NCI-H2029 treated with DMSO at 0.1 percent for 48 hours (cell line): ENCODE measurements around the gene TBL1X.

Experiments used
- DNase-seq: peaks from one replicate; lab custom pipeline; 2025; lab: John Stamatoyannopoulos, UW

The TBL1X gene

DNA sequence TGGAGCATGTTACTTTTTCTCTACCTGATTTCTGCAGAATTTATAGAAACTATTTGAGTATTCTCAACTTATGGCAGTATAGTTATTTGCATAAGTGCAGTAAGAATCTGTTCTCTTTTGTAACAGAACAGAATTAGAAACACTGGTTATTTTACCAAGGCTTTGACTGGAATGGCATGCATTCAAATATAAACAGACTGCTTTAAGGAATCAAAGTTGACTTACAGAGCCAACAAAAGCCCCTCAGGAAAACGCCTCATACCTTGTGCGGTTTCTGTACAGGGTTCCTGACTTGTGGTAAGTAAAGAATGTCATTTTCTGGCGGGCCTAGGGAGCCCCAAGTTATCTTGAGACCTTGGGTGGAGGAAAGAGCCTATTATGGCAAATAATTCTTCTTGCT is 203.7 kb downstream of the TBL1X start:
- no peak for DNase-seq

DNA sequence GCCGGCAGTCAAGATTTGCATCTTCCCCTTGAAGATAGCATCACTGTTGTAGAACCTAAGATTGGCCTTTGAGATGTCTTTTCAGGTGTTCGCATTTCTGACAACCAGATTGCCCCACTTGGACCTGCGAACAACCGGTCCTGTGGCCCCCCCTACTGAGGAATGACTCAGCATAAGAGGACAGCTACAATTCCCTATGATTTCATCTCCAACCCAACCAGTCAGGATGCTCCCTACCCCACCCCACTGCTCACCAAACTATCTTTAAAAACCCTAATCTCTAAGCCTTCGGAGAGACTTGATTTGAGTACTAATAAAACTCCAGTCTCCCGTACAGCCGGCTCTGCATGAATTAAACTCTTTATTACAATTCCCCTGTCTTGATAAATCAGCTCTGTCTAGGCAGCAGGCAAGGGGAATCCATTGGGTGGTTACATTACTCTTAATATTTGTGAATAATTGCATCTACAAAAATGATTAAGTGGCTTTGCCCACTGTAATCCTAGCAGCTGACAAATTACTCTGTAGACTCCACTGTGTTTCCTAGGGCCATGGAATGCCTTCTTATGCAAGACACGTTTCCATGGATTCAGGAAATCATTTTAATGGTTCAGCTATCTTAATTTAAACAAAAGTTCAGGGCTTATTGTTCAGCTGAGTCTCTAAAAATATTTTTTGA is 205.4 kb downstream of the TBL1X start:
- DNase-seq, result no peak

DNA sequence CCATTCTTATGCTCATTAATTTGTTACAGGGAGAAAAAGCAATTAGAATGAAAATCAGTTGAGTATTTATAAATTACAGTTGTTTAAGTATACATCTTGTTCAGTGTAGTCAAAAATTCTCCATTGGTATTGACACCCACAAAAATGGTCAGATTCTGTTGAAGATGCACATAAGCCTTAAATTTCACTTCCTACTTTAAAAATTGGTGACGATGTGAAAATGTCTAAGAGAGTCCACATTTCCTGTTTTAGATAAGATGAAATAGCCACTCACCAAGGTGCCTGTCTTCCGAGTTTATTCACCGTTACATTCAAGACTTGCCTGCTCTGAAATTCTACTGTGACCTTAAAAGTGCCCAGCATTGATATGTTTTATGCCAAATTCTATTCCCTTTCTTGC is 207.1 kb downstream of the TBL1X start:
- DNase-seq, result no peak

DNA sequence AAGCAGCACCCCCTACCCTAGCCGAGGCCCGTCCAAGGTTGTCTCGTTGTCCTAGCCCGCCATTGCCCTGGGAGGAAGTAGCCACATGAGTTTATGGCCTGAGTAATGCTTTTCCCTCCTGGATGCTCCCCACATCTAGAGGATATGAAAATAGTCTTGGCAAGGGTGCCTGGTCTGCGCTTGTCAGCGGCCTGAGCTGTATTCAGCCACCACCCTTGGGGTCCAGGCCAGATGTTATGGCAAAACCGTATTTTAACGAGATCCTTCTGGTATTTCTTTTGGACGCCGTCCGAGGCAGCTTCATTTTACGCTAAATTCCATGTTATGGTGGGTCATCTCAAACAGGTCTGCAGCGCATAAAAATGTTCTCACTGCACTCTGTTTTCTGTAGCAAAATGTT is 211.4 kb downstream of the TBL1X start:
- DNase-seq, result no peak

DNA sequence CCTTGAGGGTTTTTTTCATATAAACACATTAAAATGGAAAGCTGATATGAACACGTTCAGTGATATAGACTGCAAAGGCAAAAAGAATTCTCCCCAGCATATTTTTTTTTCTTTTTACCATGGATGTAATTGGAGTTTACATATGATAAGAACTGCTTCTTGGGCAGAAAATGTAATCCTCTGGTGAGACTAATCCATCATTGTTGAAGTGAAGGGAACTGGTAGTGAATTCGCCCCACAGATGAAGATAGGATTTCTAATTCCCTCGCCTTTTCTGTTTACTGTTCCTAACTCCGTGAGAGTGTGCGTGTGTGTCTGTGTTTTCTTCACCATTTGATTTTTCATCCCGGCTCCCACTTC is 211.9 kb downstream of the TBL1X start:
- DNase-seq, result no peak

DNA sequence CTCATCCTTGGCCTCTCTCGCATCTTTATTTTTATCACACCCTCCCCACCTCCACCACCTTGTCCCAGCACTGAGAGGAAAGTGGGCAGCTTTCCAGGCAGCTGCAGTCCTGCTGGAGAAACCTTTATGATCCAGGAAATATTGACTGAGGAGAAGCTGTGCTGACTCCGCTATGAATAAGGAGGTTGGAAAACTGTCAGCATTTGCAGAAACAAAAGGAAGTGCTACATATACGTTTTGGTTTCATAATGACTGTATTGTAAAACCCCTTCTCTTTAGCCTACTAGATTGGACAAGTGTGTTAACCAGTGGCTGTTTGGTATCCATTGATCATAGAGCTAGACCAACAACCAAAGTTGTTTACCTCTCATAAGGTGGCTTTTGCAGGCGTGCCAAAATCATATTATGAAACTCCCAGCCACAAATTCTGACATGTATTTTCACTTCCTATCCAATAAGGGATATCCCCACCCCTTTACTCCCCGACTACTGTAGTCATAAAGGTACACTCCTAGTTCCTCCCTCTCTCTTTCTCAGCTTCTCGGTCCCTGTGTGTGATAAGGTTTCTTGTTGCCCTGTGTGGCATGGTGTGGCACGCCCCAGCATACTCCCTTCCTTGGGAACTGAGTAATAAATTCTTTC is 212.4 kb downstream of the TBL1X start:
- DNase-seq, result peak; percentile 35

DNA sequence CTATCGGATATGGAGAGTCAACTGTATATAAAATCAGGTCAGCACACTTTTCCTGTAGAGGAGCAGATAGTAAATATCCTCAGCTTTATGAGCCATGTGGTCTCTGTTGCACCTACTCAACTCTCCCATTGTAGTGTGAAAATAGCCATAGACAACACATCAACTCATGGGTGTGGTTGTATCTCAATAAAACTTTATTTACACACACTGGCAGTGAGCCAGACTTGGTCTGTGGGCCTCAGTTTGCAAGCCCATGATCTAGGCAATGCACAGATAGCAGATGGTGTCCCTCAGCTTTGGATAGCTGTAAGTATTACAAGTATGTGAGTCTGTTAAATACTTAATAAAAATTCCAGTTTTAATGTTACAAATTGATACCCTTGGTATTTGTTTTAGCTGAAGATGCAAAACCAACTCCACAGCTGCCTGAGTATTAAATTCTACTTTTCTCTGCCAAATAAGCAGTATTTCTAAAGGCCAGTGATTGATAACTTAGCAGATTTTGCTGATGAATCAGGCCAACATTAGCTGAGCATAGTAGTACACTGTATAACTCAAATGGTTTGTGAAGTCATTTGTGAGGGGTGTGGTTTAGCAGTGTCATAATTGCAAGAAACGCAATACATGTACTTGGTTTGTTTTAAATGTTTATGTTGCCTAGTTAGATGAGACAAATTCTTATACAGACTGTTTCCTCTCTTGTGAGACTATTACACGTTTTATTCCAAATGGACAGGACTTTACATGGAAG is 213.5 kb downstream of the TBL1X start:
- DNase-seq, result no peak

DNA sequence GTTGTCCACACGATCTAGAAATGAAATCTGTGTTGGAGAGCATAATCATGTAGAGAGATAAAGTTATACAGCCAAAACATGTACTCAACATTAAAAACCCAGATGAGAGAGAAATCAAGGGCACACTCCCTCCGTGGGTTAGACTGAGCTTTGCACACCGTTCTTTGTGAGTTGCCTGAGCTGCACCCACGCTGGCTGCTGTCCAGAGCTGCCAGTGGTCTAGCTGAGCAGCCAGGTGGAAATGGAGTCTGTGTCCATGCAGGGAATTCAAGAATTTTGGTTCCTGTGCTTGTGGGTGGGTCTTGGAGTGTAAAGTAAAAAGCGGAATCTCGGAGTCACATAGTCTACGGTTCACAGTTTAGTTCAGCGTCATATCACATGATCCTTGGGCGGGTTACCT is 216.2 kb downstream of the TBL1X start:
- no peak for DNase-seq

DNA sequence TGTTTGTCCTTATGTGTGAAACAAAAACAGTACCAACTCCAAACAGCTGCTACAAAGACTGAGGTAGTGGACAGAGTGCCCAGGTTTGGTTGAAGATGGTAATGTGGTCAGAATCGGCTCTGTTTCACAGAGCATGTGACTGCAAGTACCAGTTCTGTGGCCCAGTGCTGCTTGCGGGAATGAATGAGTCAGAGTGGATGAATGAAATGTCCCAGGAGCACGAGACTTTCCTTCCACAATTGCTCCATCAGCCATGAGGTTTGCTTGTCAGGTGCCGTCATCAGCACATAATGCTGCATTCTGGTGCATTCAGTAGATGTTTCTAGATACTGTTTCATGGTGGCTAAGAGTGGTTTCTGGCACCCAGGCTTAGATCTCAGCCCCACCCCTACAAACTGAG is 216.6 kb downstream of the TBL1X start:
- DNase-seq, result no peak

DNA sequence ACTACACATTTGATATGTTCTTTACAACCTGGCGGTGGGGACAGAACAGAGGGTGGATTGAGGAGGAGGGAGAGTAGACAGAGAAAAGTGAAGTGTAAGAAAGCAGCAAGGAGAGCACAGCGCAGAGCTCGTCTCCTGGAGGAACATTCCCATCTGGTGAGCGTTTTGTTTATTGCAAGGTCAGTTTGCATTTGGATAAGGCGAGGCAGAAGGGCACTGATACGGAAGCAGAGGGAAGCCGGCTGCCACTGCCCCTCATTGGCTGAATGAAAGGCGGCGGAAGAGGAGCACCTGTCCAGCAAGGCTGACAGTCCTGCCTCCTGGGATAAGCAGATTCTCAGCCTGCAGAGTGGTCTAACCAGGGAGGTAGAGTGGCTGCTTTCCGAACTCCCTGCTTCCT is 217.6 kb downstream of the TBL1X start:
- DNase-seq, result no peak

DNA sequence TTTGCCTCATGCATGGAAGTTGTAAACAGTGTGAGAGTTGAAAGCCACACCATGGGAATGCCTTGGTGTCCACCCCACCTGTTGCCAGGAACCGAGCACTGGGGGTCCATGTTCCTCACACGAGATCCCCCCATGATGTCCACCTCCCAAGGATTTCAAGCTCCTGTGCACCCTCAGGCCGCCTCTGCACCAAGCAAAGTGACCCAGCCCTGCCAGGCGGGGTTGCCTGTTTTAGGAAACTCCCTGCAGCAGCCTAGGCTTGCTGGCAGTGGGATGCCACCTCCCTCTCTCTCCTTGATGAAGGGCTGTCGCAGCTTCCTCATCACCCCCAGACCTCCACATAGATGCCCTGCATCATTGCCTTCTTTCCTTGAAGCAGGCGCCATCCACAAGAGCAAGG is 218.0 kb downstream of the TBL1X start:
- DNase-seq, result no peak

DNA sequence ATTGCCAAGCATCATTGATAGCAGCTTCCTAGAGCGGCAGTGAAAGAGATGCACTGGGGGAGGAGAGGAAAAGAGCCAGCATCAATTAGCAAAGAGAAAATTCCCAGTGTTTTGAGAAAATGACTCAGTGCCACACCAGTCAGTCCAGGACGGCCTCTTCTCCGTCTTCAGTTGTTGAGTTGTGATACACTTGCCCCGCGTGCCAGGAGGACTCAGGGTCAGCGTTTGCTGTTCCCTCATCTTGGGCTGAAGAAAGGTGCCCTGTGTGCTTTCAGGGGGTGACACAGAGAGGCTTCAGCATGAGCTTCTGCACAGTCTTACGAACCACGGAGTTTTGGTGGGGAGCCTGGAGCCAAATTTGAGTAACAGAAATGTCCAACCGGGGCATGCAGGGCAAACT is 218.5 kb downstream of the TBL1X start:
- no peak for DNase-seq

DNA sequence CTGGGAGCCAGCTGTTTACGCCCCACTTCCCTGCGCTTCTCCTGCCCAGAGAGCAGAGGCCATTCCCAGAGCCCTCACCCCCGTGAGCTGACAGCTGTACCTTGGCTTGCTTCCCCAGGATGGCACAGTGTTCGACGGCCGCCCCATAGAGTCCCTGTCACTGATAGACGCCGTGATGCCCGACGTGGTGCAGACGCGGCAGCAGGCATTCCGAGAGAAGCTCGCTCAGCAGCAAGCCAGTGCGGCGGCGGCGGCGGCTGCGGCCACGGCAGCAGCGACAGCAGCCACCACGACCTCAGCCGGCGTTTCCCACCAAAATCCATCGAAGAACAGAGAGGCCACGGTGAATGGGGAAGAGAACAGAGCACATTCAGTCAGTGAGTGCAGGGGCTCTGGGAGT is 223.0 kb downstream of the TBL1X start:
- DNase-seq, result no peak

DNA sequence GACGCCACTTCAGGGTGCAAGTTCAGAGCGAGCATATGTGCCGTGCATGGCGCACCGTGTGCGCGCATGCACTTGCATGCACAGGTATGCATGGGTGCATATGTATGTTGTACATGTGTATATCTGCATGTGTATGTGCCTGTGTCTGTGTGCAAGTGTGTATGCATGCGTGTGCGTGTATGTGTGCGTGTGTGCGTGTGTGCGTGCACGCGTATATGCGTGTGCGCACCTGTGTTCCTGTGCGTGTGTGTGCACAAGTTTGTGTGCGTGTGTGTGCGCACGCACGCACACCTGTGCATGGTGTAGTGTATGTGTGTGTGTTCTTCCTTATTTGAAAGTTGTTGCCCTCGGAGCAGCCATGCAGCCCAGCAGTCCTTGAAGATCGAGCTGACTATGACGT is 224.0 kb downstream of the TBL1X start:
- no peak for DNase-seq

DNA sequence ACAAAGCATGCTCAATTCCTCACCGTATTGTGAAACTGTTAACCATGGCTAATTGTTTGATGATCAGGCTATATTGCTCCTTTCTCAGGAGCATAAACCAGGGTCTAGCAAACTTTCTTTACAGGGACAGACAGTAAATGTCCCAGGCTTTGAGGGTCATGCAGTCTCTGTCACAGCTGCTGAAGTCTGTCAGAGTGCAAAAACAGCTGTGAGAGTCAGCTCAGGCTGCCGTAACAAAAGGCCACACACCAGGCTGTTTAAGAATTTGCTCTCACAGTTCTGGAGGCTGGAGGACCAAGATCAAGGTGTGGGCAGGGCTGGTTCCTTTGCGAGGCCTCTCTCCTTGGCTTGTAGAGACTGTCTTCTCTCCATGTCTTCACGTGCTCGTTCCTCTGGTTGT is 225.2 kb downstream of the TBL1X start:
- DNase-seq, result no peak

DNA sequence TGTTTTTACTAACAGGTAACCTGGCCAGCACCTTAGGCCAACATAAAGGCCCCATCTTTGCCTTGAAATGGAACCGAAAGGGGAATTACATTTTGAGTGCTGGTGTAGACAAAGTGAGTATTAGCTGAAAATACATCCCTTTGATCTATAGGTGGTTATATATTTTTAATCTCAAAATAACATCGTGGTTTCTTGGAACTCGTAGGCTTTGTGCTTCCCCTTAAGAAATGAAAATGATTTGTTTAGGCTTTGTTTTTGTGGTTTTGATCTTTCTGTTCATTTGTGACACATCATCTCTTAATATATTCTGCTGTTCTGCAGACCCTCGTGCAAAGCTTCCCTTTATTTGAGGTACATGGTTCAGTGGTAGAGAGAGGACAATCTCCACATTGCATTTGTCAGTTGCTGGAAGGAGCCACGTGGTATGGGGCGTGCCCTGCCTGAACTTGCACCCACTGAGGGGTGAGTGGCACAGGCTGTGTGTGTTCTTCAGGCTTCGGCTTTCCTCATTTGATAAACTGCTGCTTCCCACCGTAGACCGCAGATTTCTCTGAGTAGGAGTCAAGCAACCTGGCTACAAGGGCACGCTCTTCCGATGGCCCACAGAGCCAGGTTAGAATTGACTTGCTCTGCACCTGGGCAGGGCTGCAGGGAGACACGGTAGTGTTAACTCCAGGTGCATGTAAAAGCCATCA is 228.6 kb downstream of the TBL1X start:
- no peak for DNase-seq

DNA sequence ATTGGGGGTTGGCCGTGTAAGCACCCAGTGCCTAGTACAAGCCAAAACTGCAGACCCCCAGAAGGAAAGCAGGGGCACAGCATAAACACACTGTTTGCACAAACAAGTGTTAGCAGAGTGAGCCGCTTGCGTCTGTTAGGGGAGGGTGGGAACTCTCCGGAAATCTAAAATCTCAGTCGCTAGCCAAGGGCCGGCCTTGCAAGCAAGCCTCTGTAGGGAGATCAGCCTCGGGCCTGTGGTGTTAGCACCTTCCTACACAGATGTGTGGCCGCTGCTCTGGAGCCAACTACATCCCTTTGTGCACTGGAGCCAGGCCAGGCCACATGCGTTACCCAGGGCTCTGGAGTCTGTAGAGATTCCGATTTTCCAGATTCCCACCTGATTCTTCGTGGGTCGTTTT is 233.7 kb downstream of the TBL1X start:
- DNase-seq, result no peak

DNA sequence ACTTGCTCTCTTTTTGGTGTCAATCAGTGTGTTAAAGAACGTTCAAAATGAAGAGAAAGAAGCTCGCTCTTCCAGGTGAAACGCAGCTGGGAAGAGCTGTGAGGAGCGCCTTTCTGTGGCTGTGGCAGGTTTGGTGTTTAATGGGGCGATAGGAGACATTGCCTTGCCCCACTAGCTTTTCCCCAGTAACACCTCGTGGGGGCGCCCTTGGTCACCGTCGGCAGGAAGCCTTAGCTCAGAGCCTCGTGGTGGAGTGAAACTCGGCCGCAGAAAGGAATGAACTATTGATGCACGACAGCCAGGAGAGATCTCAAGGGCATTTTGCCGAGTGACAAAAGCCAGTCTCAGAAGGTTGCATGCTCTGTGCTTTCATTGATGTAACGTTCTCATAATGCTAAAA is 235.7 kb downstream of the TBL1X start:
- no peak for DNase-seq

DNA sequence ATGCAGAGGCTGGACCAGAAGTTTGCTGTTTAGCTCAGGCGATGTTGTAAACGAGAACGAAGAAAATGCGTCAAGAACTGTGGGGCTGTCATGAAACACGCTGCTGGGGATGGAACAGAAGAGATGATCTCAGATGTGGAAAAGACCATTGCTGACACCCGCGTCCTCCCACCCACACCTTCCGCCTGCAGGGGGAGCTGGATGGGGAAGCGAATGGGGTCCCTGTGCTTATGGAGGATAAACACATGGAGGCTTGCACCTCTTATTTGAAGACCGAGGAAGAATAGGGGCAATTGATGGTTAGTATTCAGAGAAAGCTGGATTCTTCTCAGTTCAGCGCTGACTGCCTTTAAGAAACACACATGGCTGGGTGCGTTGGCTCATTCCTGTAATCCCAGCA is 236.9 kb downstream of the TBL1X start:
- no peak for DNase-seq

DNA sequence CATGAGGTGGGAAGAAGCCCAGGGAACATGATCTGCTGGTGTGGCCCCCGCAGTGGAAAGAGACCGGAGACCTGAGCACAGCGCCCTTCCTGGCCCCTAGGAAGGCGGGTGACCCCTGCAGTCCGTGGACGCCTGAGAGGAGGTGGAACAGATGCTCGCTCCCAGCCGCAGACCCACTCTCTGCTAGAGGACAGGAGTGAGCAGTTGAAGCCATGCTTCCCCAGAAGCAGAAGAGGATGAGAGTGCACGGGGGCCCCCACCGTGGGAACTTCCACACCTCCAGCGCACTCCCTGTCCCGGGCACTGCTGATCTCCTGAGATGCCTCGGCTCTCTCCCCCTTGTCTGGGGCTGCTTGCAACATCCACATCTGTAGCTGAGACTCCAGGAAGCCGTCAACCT is 238.5 kb downstream of the TBL1X start:
- no peak for DNase-seq

DNA sequence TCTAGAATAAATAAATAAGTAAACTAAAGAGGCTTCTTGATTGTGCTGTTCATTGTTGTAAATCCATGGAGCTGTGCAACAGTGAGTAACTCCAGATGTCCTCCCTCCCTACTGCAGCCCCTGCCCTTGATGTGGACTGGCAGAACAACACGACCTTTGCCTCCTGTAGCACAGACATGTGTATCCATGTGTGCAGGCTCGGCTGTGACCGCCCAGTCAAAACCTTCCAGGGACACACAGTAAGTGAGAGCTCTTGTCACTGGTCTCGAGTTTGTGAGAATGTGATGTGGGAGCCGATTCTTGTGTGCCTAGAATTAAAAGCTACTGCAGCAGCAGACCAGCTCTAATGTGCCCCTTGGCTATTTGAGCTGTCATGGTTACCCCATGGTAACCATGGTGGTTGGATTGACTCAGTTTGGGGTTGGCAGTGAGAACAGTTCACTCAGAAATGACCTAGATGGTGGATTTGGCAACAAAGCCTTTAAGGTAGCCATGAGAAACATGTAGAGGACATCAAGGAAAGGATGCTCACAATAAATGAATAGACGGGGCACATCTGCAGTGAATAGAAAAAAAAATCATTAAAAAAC is 240.1 kb downstream of the TBL1X start:
- DNase-seq, result no peak

DNA sequence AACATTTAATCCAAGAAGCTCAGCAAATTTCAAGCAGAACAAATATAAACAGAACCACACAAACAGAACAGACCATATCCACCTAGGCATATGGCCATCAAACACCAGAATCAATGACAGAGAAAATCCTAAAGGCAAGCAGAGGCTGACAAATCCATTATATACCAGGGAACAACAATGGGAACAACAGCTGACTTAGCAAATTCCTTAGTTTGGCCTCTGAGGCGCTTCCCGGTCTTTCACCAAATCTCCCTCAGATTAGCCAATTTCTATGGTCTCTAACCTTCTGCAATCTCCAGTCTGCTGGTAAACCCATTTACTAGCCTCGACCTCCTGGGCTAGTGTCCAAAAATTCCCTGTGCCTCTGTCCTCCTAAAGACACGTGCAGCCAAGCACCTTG is 241.6 kb downstream of the TBL1X start:
- no peak for DNase-seq
